NK-92 (cell line): Measurements from ENCODE around the gene AKR1C3.
"Not testable (repeated sequence)": the region's sequence is repeated elsewhere in the genome, so short reads cannot be mapped to it uniquely, and the experiment has no call there.

Source experiments
- DNase-seq: peaks from one replicate; lab custom pipeline; 2025; ENCODE audit not compliant: unreplicated experiment; lab: John Stamatoyannopoulos, UW

The AKR1C3 gene

DNA sequence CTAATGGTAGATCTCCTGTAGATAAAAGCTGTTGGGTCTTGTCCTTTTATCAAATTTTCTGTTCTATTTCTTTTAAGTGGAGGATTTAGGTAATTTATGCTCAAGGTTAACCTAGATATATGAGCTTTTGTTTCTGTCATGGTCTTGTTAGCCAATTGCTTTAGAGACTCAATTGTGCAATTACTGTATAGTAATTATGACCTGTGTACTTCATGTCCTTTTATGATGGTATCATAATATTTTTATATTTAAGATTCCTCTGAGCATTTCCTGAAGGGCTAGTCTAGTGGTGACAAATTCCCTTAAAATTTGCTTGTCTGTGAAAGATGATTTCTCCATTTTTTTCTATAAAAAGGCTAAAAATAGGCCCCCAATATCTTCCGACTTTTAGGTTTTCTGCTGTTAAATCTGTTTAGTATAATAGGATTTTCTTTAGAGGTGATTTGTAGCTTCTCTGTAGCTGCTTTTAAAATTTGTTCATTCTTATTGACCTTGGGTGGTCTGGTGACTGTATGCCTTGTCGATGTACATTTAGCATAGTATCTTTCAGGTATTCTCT is 5.4 kb upstream of the AKR1C3 start:
- DNase-seq: no peak

DNA sequence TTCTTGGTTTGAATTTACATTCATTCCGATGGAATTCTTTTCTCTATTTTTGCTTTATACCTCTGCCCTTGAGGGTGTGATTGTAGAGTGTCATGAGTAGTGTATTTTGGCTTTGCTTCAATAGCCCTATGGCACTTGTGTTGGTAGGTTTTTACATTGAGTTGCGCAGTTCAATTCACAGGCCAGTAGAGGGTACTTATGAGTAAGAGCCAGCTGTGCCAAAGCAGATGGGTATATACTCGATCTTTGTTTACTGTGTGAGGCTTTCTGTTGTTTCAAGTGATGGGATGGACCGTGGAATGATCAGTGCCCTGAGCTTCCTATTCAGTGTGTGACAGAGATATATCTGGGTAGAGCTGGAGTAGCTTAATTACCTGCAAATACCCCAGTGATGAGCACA is 4.3 kb upstream of the AKR1C3 start:
- no peak for DNase-seq

DNA sequence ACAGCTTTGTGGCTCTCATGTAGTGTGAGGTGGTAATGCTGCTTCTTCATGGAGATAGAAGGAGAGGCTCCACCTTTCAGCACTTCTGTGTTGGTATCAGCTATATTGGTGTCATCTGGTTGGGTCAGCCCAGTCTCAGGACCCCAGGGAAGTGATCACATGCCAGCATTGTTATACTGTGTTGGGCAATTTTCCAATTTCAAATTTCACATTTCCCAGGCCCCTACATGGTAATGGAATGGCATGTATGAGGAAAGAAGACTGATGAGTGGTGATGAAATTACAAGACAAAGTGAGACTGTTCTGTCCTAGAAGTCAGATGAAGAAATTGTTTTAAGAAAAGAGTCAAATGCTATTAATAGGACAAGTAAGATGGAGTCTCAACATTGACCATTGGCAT is 3.7 kb upstream of the AKR1C3 start:
- no peak for DNase-seq

DNA sequence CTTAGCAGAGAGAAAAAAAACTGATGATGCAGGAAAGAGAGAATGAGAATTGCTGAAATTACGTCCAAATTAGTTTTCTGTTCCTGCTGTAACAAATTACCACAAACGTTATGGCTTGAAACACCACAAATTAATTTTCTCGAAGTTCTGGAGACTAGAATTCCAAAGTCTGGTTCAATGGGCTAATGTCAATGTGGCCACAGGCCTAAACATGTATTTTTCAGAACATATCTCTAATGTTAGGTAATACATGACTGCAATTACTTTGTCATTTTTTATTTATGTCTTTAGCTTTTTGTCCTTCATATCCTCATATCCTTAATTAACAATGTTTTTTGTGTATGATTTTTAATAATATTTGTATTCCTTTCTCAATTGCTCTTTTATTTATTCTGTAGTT is 3.0 kb upstream of the AKR1C3 start:
- no peak for DNase-seq

DNA sequence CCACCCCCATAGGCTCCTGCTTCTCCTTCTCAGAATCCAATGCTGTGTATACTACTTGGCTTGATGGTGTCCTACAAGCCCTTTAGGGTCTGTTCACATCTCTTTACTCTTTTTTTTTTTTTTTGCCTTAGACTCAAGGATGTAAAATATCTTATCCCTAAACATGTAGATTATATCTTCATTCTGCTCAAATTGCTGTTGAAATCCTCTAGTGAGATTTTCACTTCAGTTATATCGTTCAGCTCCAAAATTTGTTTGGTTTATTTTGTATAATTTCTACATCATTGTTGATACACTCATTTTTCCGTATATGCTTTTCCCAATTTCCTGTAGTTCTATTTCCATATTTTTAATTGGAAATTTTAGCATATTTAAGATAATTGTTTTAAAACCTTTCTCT is 1.8 kb upstream of the AKR1C3 start:
- no peak for DNase-seq

DNA sequence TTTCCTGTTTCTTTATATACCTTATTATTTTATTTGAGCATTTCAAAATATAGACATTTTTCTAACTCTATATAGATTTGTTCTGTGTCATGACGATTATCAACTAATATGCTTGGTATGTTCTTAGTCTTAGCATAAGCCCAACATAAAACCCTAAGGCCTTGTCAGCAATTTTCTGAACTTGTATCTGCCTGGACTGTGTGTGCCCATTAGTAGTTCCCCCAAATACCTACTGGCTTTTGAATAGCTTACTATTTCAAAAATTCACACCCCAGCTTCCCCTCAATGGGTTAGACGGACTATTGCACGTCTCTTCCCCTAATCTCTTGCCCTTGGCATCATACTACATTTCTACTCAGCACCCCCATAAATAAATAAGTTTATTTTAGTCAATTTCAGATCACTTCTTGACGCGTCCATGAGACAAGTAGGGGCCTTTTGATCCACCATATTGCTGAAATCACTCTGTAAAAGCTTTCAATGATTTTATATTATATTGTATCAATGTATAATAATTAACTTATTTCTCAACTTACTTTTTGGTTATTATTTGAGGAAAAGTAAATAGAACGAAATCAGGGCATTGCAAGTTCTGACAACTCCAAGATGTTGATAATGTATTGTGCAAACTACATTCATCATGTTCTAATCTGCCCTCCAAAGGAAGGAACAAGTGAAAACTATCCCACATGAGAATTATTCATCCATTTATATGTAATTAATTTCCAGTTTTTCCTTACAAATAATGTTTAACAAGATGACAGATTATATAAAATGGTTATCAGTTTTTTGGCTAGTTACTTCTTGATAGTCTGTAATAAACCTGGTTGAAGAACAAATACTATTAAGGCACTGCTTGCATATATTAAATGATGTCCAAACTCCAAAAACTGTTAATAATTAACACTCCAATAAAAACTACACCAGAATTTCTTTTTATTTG is 1.1 kb upstream of the AKR1C3 start:
- no peak for DNase-seq

DNA sequence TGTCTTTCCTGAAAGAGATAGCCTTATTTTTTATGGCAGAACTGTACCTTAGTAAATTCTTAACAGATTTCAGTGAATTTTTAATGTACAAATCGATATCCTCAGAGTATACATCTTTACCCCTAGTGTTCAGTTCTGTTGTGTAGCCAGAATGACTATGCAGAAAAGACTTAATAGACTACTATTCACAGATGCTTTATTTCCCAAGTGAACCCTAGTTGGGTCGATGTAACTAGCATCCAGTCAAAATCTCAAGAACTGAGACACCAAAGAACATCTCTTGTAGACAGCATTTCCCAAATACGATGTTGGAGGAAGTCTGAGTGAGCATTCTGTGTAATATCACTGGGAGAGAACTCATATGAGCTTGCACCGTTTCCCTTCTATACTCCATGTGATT is 1.5 kb downstream of the AKR1C3 start:
- no peak for DNase-seq

DNA sequence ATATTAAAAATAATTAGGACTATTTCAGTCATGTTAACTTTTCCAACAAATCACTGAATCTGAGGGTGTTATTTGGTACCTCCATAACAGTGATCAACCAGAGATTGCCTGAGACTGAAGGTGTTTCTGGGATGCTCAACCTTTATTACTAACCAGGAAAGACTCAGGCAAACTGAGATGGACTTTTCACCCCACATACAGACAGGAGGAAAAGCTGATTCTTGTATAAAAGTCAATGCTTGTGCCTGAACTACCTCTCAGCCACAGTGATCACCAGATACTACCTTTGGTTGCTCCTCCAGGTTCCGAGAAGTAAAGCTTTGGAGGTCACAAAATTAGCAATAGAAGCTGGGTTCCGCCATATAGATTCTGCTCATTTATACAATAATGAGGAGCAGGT is 1.9 kb downstream of the AKR1C3 start:
- no peak for DNase-seq

DNA sequence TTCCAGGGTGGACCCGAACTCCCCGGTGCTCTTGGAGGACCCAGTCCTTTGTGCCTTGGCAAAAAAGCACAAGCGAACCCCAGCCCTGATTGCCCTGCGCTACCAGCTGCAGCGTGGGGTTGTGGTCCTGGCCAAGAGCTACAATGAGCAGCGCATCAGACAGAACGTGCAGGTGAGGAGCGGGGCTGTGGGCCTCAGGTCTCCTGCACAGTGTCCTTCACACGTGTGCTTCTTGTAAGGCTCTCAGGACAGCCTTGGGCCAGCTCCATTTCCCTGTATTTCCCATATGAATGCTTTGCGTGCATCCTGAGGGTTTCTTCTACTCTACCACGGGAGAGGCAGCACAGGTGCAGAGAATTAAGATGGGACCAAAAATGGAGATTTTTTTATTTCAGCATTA is 8.3 kb downstream of the AKR1C3 start:
- DNase-seq: not testable (repeated sequence)

DNA sequence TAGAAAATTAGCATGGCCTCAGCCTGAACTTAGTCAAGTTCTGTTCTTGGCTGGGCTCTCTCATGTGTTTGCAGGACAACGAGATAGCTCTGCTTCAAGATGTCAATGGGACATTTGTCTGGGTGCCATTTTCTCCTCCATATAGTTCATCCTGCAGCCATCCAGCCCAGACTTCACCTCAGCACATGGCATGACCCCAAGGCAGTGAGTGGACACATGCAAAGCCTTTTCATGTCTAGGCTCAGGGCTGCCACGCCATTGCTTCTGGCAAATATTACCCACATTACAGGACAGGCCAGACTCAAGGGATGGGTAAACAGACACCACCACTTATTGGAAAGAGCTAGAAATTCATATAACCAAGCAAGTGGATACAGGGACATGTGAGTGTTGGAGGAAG is 9.3 kb downstream of the AKR1C3 start:
- DNase-seq: no peak

DNA sequence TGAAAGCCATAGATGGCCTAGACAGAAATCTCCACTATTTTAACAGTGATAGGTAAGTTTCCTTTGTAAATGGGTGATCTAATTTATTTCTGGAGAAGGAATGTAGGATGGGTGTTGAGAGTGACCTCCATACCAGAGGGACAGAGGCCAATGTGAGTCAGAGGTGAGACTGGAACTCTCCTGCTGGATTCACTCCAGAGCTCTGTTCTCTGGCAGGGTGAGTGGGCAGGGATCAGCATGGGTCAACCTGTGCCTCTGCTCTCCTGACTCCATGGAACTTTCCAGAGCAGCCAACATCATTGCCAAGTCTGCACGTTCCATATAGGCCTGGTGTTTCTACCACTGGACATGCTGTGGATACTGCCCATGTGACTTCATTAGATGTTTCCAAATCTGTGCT is 11.4 kb downstream of the AKR1C3 start:
- DNase-seq: no peak

DNA sequence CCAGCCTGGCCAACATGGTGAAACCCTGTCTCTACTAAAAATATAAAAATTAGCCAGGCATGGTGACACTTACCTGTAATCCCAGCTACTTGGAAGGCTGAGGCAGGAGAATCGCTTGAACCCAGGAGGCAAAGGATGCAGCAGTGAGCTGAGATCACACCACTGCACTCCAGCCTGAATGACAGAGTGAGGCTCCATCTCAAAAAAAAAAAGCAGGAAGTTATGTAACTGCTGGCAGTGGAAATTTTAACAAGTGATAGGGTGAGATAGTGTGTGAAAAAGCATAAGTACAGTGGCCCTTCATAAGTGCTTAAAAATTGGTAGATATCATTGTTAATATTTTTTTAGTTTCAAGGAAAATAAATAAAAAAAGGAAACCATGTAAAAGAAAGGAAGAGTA is 12.3 kb downstream of the AKR1C3 start:
- DNase-seq: no peak

DNA sequence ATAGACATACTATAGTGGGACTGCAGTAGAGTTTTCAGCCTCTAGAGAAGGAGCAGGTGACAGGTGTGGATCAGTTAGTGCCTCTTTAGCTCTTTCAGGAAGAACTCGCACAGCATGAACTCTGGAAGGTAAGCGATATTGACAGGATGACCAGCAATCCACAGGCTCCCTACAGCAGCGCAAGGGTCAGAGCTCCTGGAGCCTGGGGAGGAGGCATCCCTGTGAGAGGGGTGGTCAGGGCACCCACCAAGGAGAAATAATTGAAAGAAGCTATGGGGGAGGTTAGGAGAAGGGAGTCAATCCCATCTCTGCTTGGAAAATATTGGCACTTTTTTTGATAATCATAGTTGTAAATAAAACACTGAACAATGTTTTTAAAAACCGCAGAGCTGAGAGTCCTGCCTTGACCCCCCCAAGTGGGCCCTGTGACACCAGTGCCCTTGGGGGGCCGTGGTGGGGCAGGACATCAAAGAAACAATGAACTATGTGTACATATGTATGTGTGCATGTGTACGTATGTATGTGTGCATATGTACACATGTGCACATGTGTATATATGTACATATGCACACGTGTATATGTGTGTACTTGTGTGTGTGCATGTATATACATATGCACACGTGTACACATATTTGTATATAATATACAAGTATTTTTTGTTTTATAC is 13.8 kb downstream of the AKR1C3 start:
- DNase-seq: no peak

DNA sequence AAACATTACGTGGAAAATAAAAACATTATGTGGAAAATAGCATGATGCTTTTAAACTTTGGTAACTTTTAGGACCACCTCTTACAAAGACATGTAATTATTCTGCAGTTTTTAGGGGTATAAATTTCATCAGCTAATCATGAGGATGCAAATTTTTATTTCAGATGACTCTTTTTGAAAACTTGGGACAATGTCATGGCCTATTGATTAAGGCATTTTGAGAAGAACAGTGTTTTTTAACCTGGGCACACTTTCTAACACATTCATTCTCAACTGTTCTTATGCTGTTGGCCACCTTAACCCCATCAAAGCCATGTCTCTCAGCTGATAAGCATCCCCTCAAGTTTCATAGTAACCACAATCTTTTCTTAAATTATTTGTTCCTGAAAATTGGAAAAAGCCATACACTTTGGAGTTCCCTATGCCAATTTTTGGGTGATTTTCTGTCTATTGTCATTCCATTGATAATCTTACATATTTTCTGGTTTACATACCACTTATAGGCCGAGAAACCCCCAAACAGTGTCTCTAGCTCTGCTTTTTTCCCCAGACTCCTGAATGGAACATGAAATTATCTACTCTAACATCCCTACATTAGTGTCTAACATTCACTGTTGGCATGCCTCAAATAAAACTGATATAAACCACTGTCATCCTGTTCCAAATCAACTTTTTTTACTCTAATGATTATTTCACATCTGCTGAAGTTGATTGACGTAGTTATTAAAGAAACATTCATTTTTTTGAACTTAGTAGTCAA is 14.6 kb downstream of the AKR1C3 start:
- DNase-seq: no peak

DNA sequence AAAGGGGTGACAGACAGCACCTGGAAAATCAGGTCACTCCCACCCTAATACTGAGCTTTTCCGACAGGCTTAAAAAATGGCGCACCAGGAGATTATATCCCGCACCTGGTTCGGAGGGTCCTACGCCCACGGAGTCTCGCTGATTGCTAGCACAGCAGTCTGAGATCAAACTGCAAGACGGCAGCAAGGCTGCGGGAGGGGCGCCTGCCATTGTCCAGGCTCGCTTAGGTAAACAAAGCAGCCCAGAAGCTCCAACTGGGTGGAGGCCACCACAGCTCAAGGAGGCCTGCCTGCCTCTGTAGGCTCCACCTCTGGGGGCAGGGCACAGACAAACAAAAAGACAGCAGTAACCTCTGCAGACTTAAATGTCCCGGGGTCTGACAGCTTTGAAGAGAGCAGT is 15.6 kb downstream of the AKR1C3 start:
- not testable (repeated sequence) for DNase-seq

DNA sequence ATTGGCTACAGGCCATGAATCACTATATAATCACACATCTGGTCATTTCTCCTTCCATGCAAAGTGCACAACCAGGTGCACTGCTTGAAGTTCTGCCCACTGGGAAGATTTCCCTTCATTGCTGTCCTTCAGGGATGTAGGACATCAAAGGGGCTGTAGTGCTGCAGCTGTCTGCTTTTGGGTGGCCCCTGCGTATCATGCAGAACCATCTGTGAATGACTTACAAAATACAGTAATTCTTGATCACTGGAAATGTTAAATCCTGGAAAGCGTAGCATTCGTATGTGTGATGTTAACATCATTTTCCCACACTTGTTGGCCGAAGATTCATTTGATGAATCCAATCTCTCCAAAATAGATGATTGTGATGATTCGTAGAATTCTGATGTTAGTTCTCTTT is 22.4 kb downstream of the AKR1C3 start:
- no peak for DNase-seq

DNA sequence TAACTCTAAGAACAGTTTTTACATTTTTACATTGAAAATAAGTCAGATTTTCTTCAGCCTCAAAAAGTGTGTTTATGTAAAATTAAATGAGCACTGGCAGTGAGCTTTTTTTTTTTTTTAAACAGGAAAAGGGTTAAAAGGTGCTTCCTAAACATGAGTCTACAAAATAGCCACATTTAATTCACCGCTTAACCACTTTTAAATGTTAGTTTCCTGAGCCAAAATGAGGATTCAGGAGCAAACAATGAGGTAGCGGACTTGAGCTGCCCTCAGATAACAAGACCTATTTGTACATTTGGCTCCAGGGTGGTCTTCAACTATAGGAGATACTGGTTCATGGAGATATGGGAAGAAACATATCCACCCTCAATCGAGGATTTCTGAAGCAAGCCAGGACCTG is 22.8 kb downstream of the AKR1C3 start:
- no peak for DNase-seq

DNA sequence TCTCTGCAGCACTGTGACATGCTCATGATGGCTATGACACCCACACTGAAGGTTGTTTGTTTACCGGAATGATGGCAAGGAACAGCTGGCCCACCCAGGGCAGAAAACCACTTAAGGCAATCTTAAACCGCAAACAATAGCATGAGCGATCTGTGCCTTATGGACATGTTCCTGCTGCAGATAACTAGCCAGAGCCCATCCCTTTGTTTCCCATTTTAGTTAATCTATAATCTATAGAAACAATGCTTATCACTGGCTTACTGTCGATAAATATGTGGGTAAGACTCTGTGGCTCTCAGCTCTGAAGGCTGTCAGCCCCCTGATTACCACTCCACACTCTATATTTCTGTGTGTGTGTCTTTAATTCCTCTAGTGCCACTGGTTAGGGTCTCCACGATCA is 25.8 kb downstream of the AKR1C3 start:
- not testable (repeated sequence) for DNase-seq

DNA sequence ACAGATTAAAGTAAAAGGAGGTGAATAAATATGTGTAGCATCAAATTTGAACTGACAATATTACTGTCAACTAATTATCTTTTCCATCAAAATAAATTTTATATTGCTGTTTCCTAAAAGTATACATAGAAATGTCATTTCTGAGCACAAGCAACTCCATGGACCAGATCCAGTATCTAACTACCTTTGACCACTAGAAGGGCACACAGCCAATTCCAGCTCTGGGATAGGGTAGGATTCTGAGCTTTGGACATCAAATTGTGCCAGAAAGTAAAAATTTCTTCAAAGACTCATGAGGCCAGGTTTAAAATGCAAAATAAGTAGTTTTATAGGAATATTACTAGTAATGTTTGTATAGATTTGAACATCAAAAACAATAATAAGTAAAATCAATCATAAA is 29.7 kb downstream of the AKR1C3 start:
- DNase-seq: no peak

DNA sequence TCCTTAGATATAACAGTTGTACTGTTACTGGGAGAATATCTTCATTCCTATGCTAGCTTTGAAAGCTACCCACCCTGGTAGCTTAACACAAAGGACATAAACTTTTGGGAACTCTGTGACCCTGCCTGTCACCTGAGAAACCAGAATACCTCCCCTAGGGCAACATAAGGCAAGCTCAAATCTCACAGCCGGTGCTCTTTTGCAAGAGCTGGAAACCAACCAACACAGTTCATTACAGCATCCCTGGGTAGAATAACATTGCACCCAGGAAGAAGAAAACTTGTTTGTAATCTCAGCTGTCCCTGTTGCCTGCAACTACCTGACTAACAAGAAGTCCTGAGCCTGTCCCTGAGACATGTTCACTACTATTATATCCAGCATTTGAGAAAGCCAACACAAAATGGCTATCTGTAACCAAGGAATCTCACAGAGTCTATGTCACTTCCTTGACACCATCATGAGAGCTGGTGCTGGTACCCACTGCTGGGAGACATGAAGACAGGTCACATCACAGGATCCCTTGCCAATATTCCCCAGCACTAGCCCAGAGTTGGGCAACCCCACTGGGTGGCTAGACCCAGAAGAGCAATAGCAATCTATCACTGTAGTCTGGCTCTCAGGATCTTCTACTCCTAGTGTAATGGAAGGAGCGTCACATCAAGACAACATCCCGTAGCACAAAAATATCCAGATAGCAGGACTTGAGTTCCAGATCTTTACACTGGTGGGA is 31.3 kb downstream of the AKR1C3 start:
- no peak for DNase-seq

DNA sequence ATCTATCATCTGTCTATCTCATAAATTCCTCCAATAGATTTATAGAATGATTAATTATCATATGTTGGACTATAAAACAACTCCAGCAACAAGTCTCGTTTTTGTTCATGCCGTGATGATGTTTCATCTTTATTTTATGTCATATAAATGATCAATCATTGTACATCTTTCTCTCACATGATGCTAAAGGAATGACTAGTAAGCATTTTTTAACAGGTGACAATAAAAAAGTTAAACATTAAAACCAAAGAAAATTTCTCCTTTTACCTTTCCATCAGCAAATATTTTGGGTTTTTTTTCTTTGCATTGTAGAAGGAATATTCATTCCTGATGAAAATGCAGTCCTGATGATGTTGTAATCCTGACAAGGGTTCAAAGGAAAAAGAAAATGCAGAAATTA is 41.4 kb downstream of the AKR1C3 start:
- DNase-seq: no peak
